ENCODE measurements around the gene RASGRF2.

The RASGRF2 gene

DNA sequence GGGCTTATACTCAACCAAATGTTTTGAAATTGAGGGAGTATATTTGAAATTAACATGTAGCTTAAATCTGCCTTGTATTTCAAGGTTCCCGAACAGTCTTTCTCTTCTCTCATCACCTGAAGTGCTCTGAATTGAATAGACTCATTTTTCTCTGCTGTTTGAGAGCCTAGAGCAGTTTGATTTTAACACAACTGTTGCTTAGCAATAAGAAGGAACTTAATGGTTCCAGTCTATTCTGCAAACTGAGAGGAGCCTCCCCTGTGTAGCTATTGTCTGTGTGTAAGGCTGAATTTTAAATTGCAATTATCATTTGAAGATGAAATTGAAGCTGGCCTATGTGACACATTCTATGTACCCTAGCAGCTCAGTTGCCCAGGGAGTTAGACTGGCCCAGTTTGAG, 185.9 kb downstream of the RASGRF2 start:
- H3K4me3 ChIP-seq (ENCODE audit: low read depth, low read length), result no peak overlapping the region
- DNase-seq (ENCODE audit: low read depth), result no peak
- in situ Hi-C loops (cut with HindIII; ENCODE audit: low sequenced_read_pairs), result no loop called here
- TF ChIP-seq, protein P1, sequence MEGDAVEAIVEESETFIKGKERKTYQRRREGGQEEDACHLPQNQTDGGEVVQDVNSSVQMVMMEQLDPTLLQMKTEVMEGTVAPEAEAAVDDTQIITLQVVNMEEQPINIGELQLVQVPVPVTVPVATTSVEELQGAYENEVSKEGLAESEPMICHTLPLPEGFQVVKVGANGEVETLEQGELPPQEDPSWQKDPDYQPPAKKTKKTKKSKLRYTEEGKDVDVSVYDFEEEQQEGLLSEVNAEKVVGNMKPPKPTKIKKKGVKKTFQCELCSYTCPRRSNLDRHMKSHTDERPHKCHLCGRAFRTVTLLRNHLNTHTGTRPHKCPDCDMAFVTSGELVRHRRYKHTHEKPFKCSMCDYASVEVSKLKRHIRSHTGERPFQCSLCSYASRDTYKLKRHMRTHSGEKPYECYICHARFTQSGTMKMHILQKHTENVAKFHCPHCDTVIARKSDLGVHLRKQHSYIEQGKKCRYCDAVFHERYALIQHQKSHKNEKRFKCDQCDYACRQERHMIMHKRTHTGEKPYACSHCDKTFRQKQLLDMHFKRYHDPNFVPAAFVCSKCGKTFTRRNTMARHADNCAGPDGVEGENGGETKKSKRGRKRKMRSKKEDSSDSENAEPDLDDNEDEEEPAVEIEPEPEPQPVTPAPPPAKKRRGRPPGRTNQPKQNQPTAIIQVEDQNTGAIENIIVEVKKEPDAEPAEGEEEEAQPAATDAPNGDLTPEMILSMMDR (IDR thresholded peaks at IDR 0.05; ENCODE audit: low read depth, low read length, missing control alignments), result no peak

DNA sequence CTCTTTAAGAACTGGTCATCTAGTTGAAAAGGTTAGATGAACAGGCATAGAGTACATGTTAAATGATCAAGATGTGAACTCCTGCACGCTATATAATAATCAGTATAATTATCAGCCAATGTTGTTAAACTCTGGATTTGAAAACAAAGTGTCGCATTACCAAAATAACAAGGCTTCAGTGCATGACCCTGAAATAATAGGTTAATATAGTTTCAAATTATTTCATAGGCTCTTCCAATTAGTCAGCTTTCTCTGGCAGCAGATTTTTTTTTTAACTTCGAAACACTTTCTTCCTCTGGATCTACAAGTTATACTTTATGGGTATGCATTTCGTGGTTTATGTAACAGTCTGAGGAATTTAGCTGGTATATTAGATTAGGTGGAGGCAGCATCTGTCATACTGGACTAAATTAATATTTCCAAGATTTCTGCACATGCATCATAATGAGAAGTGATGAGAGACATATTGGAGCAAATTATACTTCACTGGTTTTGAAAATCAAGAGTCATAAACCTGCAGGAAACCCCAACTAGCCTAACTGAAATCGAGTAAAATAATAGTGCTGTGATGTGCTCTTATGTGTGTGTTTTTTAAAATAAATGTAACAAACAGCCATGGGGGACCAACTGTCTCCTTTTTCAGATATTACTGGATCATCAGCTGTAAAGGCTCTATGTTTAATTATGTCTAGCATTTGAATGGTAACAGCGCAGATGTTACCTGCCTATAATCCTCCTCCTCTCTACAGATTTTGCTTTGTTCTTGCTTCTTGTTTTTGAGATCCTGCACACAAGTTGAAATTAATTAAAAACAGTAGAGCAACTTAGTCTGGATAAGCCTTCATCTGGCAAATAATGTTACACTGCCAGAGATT, 187.1 kb downstream of the RASGRF2 start:
- H3K4me3 ChIP-seq (ENCODE audit: low read depth, low read length), result no peak overlapping the region
- TF ChIP-seq, protein P1 (IDR thresholded peaks at IDR 0.05; ENCODE audit: low read depth, low read length, missing control alignments), result no peak
- DNase-seq (ENCODE audit: low read depth), result no peak
- in situ Hi-C loops (cut with HindIII; ENCODE audit: low sequenced_read_pairs), result no loop called here

DNA sequence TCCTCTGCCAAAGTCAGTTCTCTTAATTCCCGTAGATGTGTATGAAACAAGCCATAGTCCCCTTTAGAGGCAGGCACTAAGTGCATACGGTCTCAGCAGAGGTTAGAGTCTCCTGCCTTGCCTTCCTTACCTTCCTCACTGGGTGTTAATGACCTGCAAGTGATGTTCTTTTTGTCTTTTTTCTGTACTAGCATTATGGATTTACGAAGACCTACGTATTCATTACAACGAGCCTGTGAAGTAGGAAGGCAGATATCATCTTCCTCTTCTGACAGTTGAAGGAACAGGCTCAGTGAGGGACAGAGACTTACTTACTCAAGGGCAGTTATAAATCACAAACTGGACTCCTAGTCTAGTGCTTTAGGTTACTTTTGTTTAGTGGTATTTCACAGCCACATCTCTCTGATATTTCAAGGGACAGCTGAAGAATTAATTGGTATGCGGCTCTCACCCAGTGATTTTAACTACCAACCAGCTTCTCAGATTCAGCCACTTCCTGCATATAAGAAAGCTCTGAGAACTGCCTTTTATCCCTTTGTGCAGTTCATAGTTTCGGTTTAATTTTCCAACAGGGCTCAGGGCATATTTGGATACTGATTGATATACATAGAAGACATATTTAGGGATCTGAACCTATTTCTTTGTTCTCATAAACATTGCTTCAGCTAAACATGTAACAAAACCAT, 187.9 kb downstream of the RASGRF2 start:
- in situ Hi-C loops (cut with HindIII; ENCODE audit: low sequenced_read_pairs), result no loop called here
- TF ChIP-seq, protein P1 (IDR thresholded peaks at IDR 0.05; ENCODE audit: low read depth, low read length, missing control alignments), result no peak
- DNase-seq (ENCODE audit: low read depth), result no peak
- H3K4me3 ChIP-seq (ENCODE audit: low read depth, low read length), result no peak overlapping the region

DNA sequence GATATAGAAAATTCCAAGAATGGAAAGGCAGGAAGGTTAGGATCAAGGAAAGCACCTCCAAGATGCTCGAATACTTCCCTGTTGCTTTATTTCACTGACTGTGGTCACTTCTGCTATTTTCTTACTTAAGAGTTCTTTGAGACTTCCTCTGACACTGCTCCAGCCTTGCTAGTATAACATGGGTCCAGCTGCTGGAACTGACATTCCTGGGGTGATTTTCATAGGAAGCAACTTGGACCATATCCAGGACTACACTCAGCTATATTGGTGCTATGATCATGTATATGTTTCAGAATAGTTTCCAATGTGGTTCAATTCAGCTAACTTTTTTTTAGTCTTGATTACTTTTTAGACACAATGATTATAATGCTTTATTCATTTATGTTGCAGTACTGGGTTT, 191.4 kb downstream of the RASGRF2 start:
- in situ Hi-C loops (cut with HindIII; ENCODE audit: low sequenced_read_pairs), result no loop called here
- peak; percentile 59 for DNase-seq (ENCODE audit: low read depth)

DNA sequence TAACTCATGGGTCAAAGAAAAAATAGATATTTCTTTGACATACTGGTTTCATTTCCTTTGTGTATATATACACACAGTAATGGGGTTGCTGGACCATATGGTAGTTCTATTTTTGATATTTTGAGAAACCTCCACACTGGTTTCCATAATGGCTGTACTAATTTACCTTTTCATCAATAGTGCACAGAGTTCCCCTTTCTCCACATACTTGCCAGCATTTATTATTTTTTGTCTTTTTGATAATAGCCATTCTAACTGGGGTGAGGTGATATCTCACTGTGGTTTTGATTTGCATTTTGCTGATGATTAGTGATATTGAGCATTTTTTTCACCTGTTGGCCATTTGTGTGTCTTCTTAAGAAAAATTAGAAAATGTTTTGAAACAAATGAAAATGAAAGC, 194.6 kb downstream of the RASGRF2 start:
- no peak overlapping the region for H3K4me3 ChIP-seq (ENCODE audit: low read depth, low read length)
- in situ Hi-C loops (cut with HindIII; ENCODE audit: low sequenced_read_pairs), result no loop called here
- DNase-seq (ENCODE audit: low read depth), result no peak
- TF ChIP-seq, protein P1 (IDR thresholded peaks at IDR 0.05; ENCODE audit: low read depth, low read length, missing control alignments), result no peak

More for the DNA sequence above, 191.4 kb downstream of the RASGRF2 start:
- H3K4me3 ChIP-seq (ENCODE audit: low read depth, low read length), result no peak overlapping the region
- TF ChIP-seq, protein P1 (IDR thresholded peaks at IDR 0.05; ENCODE audit: low read depth, low read length, missing control alignments), result no peak

DNA sequence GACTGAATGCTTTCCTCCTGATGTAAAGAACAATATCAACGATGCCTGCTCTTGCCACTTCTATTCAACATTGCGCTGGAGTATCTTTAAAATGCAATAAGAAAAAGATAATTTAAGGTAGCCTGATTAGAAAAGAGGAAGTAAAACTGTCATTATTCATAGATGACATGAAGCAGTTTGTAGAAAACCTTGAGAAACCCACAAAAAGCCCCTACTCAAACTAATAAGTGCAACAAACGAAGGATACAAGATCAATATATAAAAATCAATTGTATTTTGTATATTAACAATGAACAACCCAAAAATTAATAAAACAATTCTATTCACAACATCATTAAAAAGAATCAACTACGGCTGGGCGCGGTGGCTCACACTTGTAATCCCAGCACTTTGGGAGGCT, 196.6 kb downstream of the RASGRF2 start:
- TF ChIP-seq, protein P1 (IDR thresholded peaks at IDR 0.05; ENCODE audit: low read depth, low read length, missing control alignments), result no peak
- DNase-seq (ENCODE audit: low read depth), result no peak
- H3K4me3 ChIP-seq (ENCODE audit: low read depth, low read length), result no peak overlapping the region
- in situ Hi-C loops (cut with HindIII; ENCODE audit: low sequenced_read_pairs), result no loop called here
